Activated CD4-positive, alpha-beta memory T cell treated with anti-CD3 and anti-CD28 coated beads, Interleukin-2, amount 10 ng/mL, durations not matched to agents 7 days and 5 days (primary cell): ENCODE measurements around the gene SRGAP1. TPM values are rescaled to one million over a fixed set of nuclear protein-coding genes. Genes with fewer than 3 reads are reported as not detected.
"Not testable (repeated sequence)": the region's sequence is repeated elsewhere in the genome, so short reads cannot be mapped to it uniquely, and the experiment has no call there.

ENCODE experiments used
- CTCF ChIA-PET: fragments of 350-600 bp; sonication (Branson Sonifier 250); formaldehyde crosslinking; loops from one replicate; lab custom pipeline; 2021; ENCODE audit warnings: antibody characterized with exemption, inconsistent platforms; lab: Charles Lee
- POLR2A ChIA-PET: fragments of 350-600 bp; sonication (Branson Sonifier 250); formaldehyde crosslinking; loops from one replicate; lab custom pipeline; 2021; ENCODE audit warnings: antibody characterized with exemption; lab: Charles Lee
- DNase-seq: peaks from one replicate; pipeline ENCODE4 v3.0.0-alpha.2; 2020
- H3K27ac Mint-ChIP-seq: one replicate; pipeline ENCODE4 v1.8.0; 2021; ENCODE audit warnings: mild to moderate bottlenecking, mixed read lengths
- H3K27me3 Mint-ChIP-seq: one replicate; pipeline ENCODE4 v1.8.0; 2021; ENCODE audit warnings: mixed read lengths
- H3K36me3 Mint-ChIP-seq: one replicate; pipeline ENCODE4 v1.8.0; 2021; ENCODE audit warnings: low read depth, mixed read lengths
- H3K4me1 Mint-ChIP-seq: one replicate; pipeline ENCODE4 v1.8.0; 2021; ENCODE audit warnings: mixed read lengths
- H3K4me3 Mint-ChIP-seq: one replicate; pipeline ENCODE4 v1.8.0; 2021; ENCODE audit warnings: mild to moderate bottlenecking, mixed read lengths
- H3K9me3 Mint-ChIP-seq: one replicate; pipeline ENCODE4 v1.8.0; 2021; ENCODE audit warnings: mixed read lengths
- total RNA-seq, 2 experiments: library from RNA; stranded (reverse); gene quantifications; one replicate each; pipeline ENCODE4 v1.2.3, GENCODE V29; 2021

SRGAP1 gene
- total RNA-seq, 2 experiments from 2014 or later = not detected

GRCh38 chr12:64009321-64010068 is 165.0 kb downstream of the SRGAP1 start:
- no peak overlapping the region for H3K27ac Mint-ChIP-seq
- H3K4me1 Mint-ChIP-seq = no peaks in the 10 kb centered on the region
- no peak for DNase-seq
- H3K27me3 Mint-ChIP-seq = no peaks in the 10 kb centered on the region
- no peak overlapping the region for H3K4me3 Mint-ChIP-seq
- no peaks in the 10 kb centered on the region for H3K9me3 Mint-ChIP-seq
- ChIA-PET CTCF (no interaction called here), POLR2A (no interaction called here)
- no peaks in the 10 kb centered on the region for H3K36me3 Mint-ChIP-seq

GRCh38 chr12:64010069-64010686 is 165.7 kb downstream of the SRGAP1 start:
- Mint-ChIP-seq H3K4me1 (no peaks in the 10 kb centered on the region), H3K36me3 (no peaks in the 10 kb centered on the region), H3K4me3 (no peak overlapping the region), H3K27me3 (no peaks in the 10 kb centered on the region), H3K9me3 (no peaks in the 10 kb centered on the region), H3K27ac (no peak overlapping the region)
- ChIA-PET CTCF (no interaction called here), POLR2A (no interaction called here)
- no peak for DNase-seq

- Mint-ChIP-seq H3K4me3 (no peak overlapping the region), H3K9me3 (no peaks in the 10 kb centered on the region), H3K4me1 (no peaks in the 10 kb centered on the region), H3K27ac (no peak overlapping the region), H3K27me3 (peaks cover 4% of the 10 kb centered on the region), H3K36me3 (no peaks in the 10 kb centered on the region)
- CTCF ChIA-PET = no interaction called here
- no peak for DNase-seq
- POLR2A ChIA-PET = no interaction called here
Measured at GRCh38 chr12:64016521-64016920, 172.0 kb downstream of the SRGAP1 start.

DNA sequence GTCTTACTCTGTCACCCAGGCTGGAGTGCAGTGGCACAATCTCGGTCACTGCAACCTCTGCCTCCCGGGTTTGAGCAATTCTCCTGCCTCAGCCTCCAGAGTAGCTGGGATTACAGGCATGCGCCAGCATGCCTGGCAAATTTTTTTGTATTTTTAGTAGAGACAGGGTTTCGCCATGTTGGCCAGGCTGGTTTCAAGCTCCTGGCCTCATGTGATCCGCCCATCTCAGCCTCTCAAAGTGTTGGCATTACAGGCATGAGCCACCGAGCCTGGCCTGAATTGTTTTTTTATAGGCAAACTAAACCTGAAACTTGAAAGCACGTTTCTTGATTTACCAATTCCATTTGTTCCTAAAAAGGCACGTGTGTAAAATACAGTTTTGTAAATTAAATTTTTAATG is 173.6 kb downstream of the SRGAP1 start:
- POLR2A ChIA-PET, H3K27ac Mint-ChIP-seq, H3K4me3 Mint-ChIP-seq, CTCF ChIA-PET, H3K4me1 Mint-ChIP-seq, H3K36me3 Mint-ChIP-seq, DNase-seq, H3K9me3 Mint-ChIP-seq, H3K27me3 Mint-ChIP-seq: not testable (repeated sequence)

- CTCF ChIA-PET = no interaction called here
- no peaks in the 10 kb centered on the region for H3K36me3 Mint-ChIP-seq
- no peaks in the 10 kb centered on the region for H3K4me1 Mint-ChIP-seq
- H3K27me3 Mint-ChIP-seq = peaks cover 4% of the 10 kb centered on the region
- H3K4me3 Mint-ChIP-seq = no peak overlapping the region
- no peak for DNase-seq
- POLR2A ChIA-PET = no interaction called here
- no peak overlapping the region for H3K27ac Mint-ChIP-seq
- H3K9me3 Mint-ChIP-seq = no peaks in the 10 kb centered on the region
Measured at GRCh38 chr12:64018524-64018923, 174.0 kb downstream of the SRGAP1 start.

DNA sequence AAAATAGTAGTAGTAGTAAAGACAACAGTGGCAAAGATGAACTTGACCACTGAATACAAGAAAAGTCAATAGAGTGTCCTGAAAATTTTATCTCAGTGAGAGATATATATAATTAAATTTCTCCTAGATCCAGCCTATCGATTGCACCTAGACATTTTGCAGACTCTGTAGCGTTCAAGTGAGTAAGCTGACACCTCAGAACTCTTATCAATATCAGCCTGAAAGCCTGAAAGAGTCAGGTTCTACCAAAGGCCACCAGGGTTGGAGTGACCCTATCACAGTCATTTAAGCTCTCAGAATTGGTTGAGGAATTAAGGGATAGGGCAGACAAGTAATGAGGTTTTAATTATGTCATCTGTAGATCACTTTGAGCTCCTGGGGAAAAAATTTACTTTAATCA is 174.6 kb downstream of the SRGAP1 start:
- ChIA-PET POLR2A (no interaction called here), CTCF (no interaction called here)
- Mint-ChIP-seq H3K9me3 (no peaks in the 10 kb centered on the region), H3K27ac (no peak overlapping the region), H3K27me3 (peaks cover 4% of the 10 kb centered on the region), H3K36me3 (no peaks in the 10 kb centered on the region), H3K4me3 (no peak overlapping the region), H3K4me1 (no peaks in the 10 kb centered on the region)
- no peak for DNase-seq

DNA sequence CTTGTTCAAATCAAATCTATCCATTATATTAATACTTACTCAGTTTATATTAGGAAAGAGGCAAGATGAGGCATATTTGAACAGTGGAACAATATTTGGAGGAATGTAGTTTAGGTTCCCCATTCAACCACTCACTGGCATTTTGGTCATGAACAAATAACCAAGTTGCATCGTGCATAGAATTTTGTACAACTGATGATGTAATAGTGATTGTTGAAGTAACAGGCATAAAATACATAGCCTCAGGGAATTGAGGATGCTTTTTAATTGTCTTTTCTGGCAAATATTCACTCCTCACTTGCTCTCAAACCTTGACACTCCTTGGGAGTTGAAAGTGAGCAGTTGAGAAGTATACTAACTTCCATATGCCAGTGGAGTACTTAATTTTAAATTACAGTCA is 175.2 kb downstream of the SRGAP1 start:
- H3K4me3 Mint-ChIP-seq = no peak overlapping the region
- POLR2A ChIA-PET = no interaction called here
- peaks cover 4% of the 10 kb centered on the region for H3K27me3 Mint-ChIP-seq
- no peaks in the 10 kb centered on the region for H3K4me1 Mint-ChIP-seq
- H3K36me3 Mint-ChIP-seq = no peaks in the 10 kb centered on the region
- no peak overlapping the region for H3K27ac Mint-ChIP-seq
- no peak for DNase-seq
- no peaks in the 10 kb centered on the region for H3K9me3 Mint-ChIP-seq
- CTCF ChIA-PET = no interaction called here

- DNase-seq = no peak
- POLR2A ChIA-PET = no interaction called here
- Mint-ChIP-seq H3K9me3 (no peaks in the 10 kb centered on the region), H3K4me3 (no peak overlapping the region), H3K36me3 (no peaks in the 10 kb centered on the region), H3K4me1 (peaks cover 2% of the 10 kb centered on the region), H3K27ac (no peak overlapping the region), H3K27me3 (peaks cover 3% of the 10 kb centered on the region)
- CTCF ChIA-PET = no interaction called here
Measured at GRCh38 chr12:64025174-64025958, 180.9 kb downstream of the SRGAP1 start.

GRCh38 chr12:64027311-64027710 is 182.8 kb downstream of the SRGAP1 start:
- Mint-ChIP-seq H3K27ac (no peak overlapping the region), H3K36me3 (no peaks in the 10 kb centered on the region), H3K27me3 (no peaks in the 10 kb centered on the region), H3K9me3 (no peaks in the 10 kb centered on the region), H3K4me3 (no peak overlapping the region), H3K4me1 (peaks cover 2% of the 10 kb centered on the region)
- POLR2A ChIA-PET = interaction anchor here (0.6 kb wide), 1 partner anchor 59 kb away, joined by 3 read pairs; no protein-coding TSS in a partner anchor
- CTCF ChIA-PET = no interaction called here
- no peak for DNase-seq

- CTCF ChIA-PET = no interaction called here
- DNase-seq = no peak
- Mint-ChIP-seq H3K9me3 (no peaks in the 10 kb centered on the region), H3K27ac (no peak overlapping the region), H3K27me3 (no peaks in the 10 kb centered on the region), H3K4me1 (peaks cover 2% of the 10 kb centered on the region), H3K4me3 (no peak overlapping the region), H3K36me3 (no peaks in the 10 kb centered on the region)
- POLR2A ChIA-PET = no interaction called here
Measured at GRCh38 chr12:64028541-64028940, 184.0 kb downstream of the SRGAP1 start.

DNA sequence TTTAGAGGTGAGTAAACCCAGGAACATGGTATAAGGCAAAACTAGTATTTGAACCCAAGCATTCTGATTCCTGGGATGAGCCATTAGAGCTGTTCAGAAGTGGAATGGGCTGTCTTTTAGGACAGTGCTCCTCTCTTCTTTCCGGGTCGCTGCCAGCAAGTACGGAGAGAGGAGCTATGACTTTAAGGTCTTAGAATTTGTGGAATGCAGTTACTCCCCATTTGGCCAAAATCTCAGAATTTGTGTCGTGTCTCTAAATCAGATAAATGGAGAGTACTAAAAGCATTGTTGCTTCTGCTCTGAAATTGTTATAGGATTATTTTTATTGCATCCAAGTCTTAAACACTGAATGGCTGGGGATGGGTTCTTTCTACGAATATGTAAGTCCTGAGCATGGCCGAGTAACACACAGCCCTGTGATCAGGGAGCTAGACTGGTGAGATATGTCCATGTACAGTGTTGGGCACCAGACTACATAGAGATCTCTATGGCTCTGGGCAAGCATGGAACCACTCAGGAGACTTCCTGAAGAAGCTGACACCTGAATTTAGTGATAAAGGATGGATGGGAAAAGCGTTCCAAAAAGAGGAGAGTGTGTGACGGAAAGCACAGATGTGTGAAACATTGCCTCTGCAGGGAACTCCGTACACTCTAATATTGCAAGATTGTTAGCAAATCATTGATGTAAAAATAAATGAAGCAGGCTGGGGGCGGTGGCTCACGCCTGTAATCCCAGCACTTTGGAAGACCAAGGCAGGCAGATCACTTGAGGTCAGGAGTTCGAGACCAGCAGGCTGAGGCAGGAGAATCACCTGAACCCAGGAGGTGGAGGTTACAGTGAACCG is 184.7 kb downstream of the SRGAP1 start:
- no peak overlapping the region for H3K4me3 Mint-ChIP-seq
- peaks cover 2% of the 10 kb centered on the region for H3K4me1 Mint-ChIP-seq

DNA sequence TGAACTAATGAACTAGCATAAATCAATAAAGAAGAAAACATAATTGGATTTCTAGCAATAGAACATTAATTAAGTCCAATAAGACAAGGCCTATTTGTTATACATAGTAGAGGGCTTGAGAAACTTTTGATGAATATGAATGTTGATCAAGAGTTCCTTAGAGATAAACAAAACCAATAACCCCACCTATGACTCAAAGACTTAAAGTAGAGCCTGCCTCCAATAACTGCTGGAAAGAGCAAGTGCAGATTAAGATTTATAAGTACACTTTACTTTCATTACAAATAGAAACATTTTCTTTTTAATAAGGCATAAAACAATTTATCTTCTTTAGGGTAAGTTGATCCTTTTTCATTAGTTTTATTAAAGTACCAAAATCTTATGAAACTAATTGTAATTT is 185.7 kb downstream of the SRGAP1 start:
- peaks cover 2% of the 10 kb centered on the region for H3K4me1 Mint-ChIP-seq
- POLR2A ChIA-PET = no interaction called here
- DNase-seq = no peak
- no peaks in the 10 kb centered on the region for H3K9me3 Mint-ChIP-seq
- CTCF ChIA-PET = no interaction called here
- H3K27ac Mint-ChIP-seq = no peak overlapping the region
- H3K4me3 Mint-ChIP-seq = no peak overlapping the region
- no peaks in the 10 kb centered on the region for H3K36me3 Mint-ChIP-seq
- H3K27me3 Mint-ChIP-seq = no peaks in the 10 kb centered on the region

More for the DNA sequence above, 184.7 kb downstream of the SRGAP1 start:
- H3K9me3 Mint-ChIP-seq = no peaks in the 10 kb centered on the region
- no peaks in the 10 kb centered on the region for H3K36me3 Mint-ChIP-seq
- DNase-seq = no peak
- ChIA-PET CTCF (no interaction called here), POLR2A (no interaction called here)
- no peak overlapping the region for H3K27ac Mint-ChIP-seq
- no peaks in the 10 kb centered on the region for H3K27me3 Mint-ChIP-seq

GRCh38 chr12:64034056-64034455 is 189.6 kb downstream of the SRGAP1 start:
- H3K4me1 Mint-ChIP-seq, POLR2A ChIA-PET, H3K27me3 Mint-ChIP-seq, CTCF ChIA-PET, DNase-seq, H3K36me3 Mint-ChIP-seq, H3K27ac Mint-ChIP-seq, H3K9me3 Mint-ChIP-seq, H3K4me3 Mint-ChIP-seq: not testable (repeated sequence)
